NCI-H2107 treated with DMSO at 0.1 percent for 48 hours (cell line): ENCODE results near the gene SLC25A12.

Experiments
- DNase-seq: peaks from one replicate; lab custom pipeline; 2025; ENCODE audit not compliant: unreplicated experiment; lab: John Stamatoyannopoulos, UW

The SLC25A12 gene

GRCh38 chr2:171735991-171736710 is 157.9 kb downstream of the SLC25A12 start:
- DNase-seq, result no peak
